Keratinocyte (primary cell): ENCODE measurements around the gene TENT4A. TPM values are rescaled to one million over a fixed set of nuclear protein-coding genes. Genes with fewer than 3 reads are reported as not detected.

Experiments used
- DNase-seq: peaks from one replicate; pipeline ENCODE4 v3.0.0-alpha.2; 2011; ENCODE audit warnings: low read depth, missing footprints, low spot score
- FAIRE-seq: peaks from 2 replicates; lab custom pipeline; 2011; peaks lifted over from hg19 to GRCh38; lab: Jason Lieb, UNC
- H2AFZ ChIP-seq: 2 replicates; pipeline ENCODE4 v1.6.0; 2012; ENCODE audit warnings: low read length, control low read depth, inconsistent platforms; ENCODE audit not compliant: control insufficient read depth
- H3K27ac ChIP-seq: 2 replicates; pipeline ENCODE4 v1.5.1; 2011; ENCODE audit warnings: low read length; ENCODE audit not compliant: control insufficient read depth, insufficient read depth
- H3K27me3 ChIP-seq: 3 replicates; pipeline ENCODE4 v1.6.0; 2011; ENCODE audit warnings: low read length; ENCODE audit not compliant: control insufficient read depth, insufficient read depth; ENCODE audit errors: extremely low read depth
- H3K36me3 ChIP-seq, 2 experiments: 2 replicates in 1 of 2; 3 replicates in 1 of 2; pipeline ENCODE4 v1.5.1; 2011; ENCODE audit warnings: low read length in 2 of 2, mild to moderate bottlenecking in 1 of 2; ENCODE audit not compliant: control insufficient read depth in 2 of 2, insufficient read depth in 2 of 2; ENCODE audit errors: extremely low read depth in 1 of 2
- H3K4me1 ChIP-seq: 3 replicates; pipeline ENCODE4 v1.5.1; 2011; ENCODE audit warnings: low read length; ENCODE audit not compliant: control insufficient read depth, insufficient read depth; ENCODE audit errors: extremely low read depth
- H3K4me2 ChIP-seq: 3 replicates; pipeline ENCODE4 v1.6.0; 2011; ENCODE audit warnings: low read depth, low read length; ENCODE audit not compliant: control insufficient read depth, insufficient read depth; ENCODE audit errors: extremely low read depth
- H3K4me3 ChIP-seq, 3 experiments: fragments of 200-600 bp in 1 of 3; sonication (generic) in 1 of 3; 2 replicates in 2 of 3; 3 replicates in 1 of 3; pipeline ENCODE4 v1.5.1; 2011 to 2016; ENCODE audit warnings: low read length in 3 of 3, mild to moderate bottlenecking in 3 of 3, control low read depth in 2 of 3, inconsistent platforms in 1 of 3, low read depth in 1 of 3, mixed read lengths in 1 of 3, mixed run types in 1 of 3, moderate library complexity in 1 of 3; ENCODE audit not compliant: control insufficient read depth in 2 of 3, insufficient read depth in 2 of 3; ENCODE audit errors: extremely low read depth in 1 of 3
- H3K79me2 ChIP-seq: 2 replicates; pipeline ENCODE4 v1.6.0; 2012; ENCODE audit warnings: low read length; ENCODE audit not compliant: control insufficient read depth, insufficient read depth
- H3K9ac ChIP-seq: 3 replicates; pipeline ENCODE4 v1.6.0; 2011; ENCODE audit warnings: low read length; ENCODE audit not compliant: control insufficient read depth, insufficient read depth; ENCODE audit errors: extremely low read depth
- H3K9me1 ChIP-seq: 3 replicates; pipeline ENCODE4 v1.6.0; 2011; ENCODE audit warnings: low read length; ENCODE audit not compliant: control insufficient read depth, insufficient read depth; ENCODE audit errors: extremely low read depth
- H3K9me3 ChIP-seq: 2 replicates; pipeline ENCODE4 v1.5.1; 2012; ENCODE audit warnings: low read depth, low read length; ENCODE audit not compliant: control insufficient read depth
- H4K20me1 ChIP-seq: 3 replicates; pipeline ENCODE4 v1.6.0; 2011; ENCODE audit warnings: low read length; ENCODE audit not compliant: control insufficient read depth, insufficient read depth; ENCODE audit errors: extremely low read depth
- CTCF ChIP-seq, 3 experiments: IDR thresholded peaks in 1 of 3; conservative IDR thresholded peaks in 1 of 3; optimal IDR thresholded peaks in 1 of 3; 2 replicates in 2 of 3; 3 replicates in 1 of 3; pipeline versions ENCODE3 to v1.5.1; 2011; ENCODE audit warnings: low read length in 3 of 3, mild to moderate bottlenecking in 3 of 3, moderate library complexity in 2 of 3, control low read depth in 1 of 3, inconsistent platforms in 1 of 3; ENCODE audit not compliant: insufficient read depth in 2 of 3; ENCODE audit errors: extremely low read depth in 1 of 3
- EZH2 ChIP-seq: IDR thresholded peaks from one replicate; pipeline ENCODE4 v1.6.1; 2012; ENCODE audit warnings: inconsistent platforms, mild to moderate bottlenecking, low read length, moderate library complexity
- dilution Hi-C: fragments of 300-500 bp; cut with MboI; formaldehyde crosslinking; loops from one replicate; pipeline ENCODE4 v1.7.0; 2020; ENCODE audit warnings: low sequenced_read_pairs; ENCODE audit not compliant: extremely low pct_ligation_motif_present
- polyA plus RNA-seq, 5 experiments: library from polyadenylated mRNA; depleted of rRNA in 3 of 5; stranded (reverse) in 3 of 5; stranded (forward) in 1 of 5; unstranded in 1 of 5; fragments of >200 nt; gene quantifications; 1 replicate in 1 of 5; 2 replicates in 3 of 5; 3 replicates in 1 of 5; pipeline versions ENCODE4 v1.2.1 to v1.2.3, GENCODE V29; 2011 to 2012; ENCODE audit warnings: missing spikeins in 2 of 5, low read depth in 1 of 5, low replicate concordance in 1 of 5

The TENT4A gene
- polyA plus RNA-seq, 1 donor (not counting 4 experiments of a cell fraction or from before 2014, with no cell fraction given): 5.9 TPM

DNA sequence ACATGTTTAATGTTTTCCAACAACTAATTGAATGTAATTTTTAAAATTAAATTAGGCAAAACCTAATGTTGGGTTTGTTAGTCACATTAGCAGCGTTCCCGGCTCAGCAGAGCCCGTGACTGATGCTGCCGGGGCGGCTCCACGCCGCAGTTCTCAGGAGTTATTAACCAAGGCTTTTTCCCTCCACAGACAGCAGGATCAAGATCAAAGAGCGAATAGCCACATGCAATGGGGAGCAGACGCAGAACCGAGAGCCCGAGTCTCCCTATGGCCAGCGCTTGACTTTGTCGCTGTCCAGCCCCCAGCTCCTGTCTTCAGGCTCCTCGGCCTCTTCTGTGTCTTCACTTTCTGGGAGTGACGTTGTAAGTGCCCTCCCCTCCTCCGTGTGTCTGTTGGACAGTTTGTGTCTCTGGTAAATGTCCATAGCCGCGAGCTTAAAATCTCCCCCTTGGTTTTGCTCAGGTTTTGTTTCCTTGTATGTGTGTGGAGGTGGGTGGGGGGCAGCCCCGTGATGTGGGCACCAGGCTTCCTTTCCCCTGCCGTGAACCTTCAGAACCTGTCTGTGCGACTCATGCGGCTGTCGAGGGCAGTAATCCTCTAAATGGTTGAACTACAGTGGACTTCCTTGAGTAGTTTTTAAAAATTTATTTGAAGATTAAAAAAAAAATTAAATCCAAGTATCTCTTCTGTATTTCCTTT lies 37.1 kb downstream of the TENT4A start:
- TF ChIP-seq CTCF (optimal IDR thresholded peaks at IDR 0.05 in 1 of 3, IDR thresholded peaks at IDR 0.05 in 1 of 3, conservative IDR thresholded peaks at IDR 0.05 in 1 of 3; ENCODE audit: extremely low read depth in 1 of 3, insufficient read depth in 2 of 3, low read length in 3 of 3) (no peak), EZH2 (no peak)
- H3K27me3 ChIP-seq: no peaks in the 10 kb centered on the region
- dilution Hi-C loops: no loop called here
- peaks cover 31% of the 10 kb centered on the region for H3K79me2 ChIP-seq
- no peaks in the 10 kb centered on the region for H3K9me3 ChIP-seq
- peaks cover 7% of the 10 kb centered on the region for H4K20me1 ChIP-seq
- H3K27ac ChIP-seq: no peak overlapping the region
- H3K9me1 ChIP-seq: no peaks in the 10 kb centered on the region
- no peak overlapping the region for H3K4me3 ChIP-seq
- no peak for FAIRE-seq
- H3K4me1 ChIP-seq: no peaks in the 10 kb centered on the region
- H2AFZ ChIP-seq: no peak overlapping the region
- H3K9ac ChIP-seq: no peak overlapping the region
- peaks cover 45 to 56% of the 10 kb centered on the region in 2 experiments for H3K36me3 ChIP-seq
- no peak for DNase-seq
- no peak overlapping the region for H3K4me2 ChIP-seq

DNA sequence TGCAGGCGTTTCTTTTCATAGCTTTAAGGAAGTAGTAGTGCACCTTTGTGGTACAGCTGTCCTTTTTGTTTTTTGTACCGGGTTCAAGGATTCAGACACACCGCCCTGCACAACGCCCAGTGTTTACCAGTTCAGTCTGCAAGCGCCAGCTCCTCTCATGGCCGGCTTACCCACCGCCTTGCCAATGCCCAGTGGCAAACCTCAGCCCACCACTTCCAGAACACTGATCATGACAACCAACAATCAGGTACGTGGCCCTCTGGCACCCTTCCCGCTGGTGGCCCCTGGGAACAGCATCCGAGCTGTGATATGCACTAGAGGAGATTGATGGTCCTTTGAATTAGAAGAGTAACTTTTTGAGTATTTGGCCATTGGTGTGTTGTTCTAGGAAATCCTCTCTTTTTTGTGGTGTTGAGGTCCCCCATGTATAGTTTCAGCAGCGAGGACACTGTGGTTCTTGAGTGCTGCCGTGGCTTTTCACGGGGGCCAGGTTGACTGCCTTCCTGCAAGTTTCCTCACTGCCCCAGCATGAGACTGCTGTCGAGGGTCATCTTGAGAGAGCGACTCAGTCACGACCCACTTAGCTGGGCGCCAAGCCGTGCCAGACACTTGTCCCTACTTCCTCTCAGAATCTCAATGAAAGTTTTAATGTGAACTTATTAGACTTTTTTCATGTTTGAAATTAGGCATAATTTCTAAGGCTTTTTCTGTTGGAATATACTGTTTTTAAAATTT lies 37.9 kb downstream of the TENT4A start:
- Histone ChIP-seq H3K9me1 (no peaks in the 10 kb centered on the region), H3K9me3 (no peaks in the 10 kb centered on the region), H3K36me3 (peaks cover 44 to 61% of the 10 kb centered on the region in 2 experiments), H3K4me2 (no peak overlapping the region), H2AFZ (no peak overlapping the region), H3K27me3 (no peaks in the 10 kb centered on the region), H3K9ac (no peak overlapping the region), H4K20me1 (peaks cover 7% of the 10 kb centered on the region), H3K79me2 (peaks cover 28% of the 10 kb centered on the region), H3K4me3 (no peak overlapping the region), H3K4me1 (no peaks in the 10 kb centered on the region), H3K27ac (no peak overlapping the region)
- TF ChIP-seq CTCF (optimal IDR thresholded peaks at IDR 0.05 in 1 of 3, IDR thresholded peaks at IDR 0.05 in 1 of 3, conservative IDR thresholded peaks at IDR 0.05 in 1 of 3; ENCODE audit: extremely low read depth in 1 of 3, insufficient read depth in 2 of 3, low read length in 3 of 3): no peak
- FAIRE-seq: no peak
- no peak for DNase-seq
- dilution Hi-C loops: no loop called here
